Measurements from ENCODE around the gene AKNA. TPM values are rescaled to one million over a fixed set of nuclear protein-coding genes. Genes with fewer than 3 reads are reported as not detected.

Gene AKNA
- polyA plus RNA-seq, 3 donors, result 3.3 to 147 (median 7.3) TPM

GRCh38 chr9:114348261-114348905 is 39.4 kb downstream of the AKNA start:
- no peak for TF ChIP-seq CTCF (IDR thresholded peaks at IDR 0.05)
- Histone ChIP-seq H3K4me3 (replicated peaks in 1 of 3; ENCODE audit: low read depth in 2 of 3, low read length in 3 of 3) (no peak overlapping the region), H4K20me1 (ENCODE audit: insufficient read depth, low read length) (peaks cover 94% of the 10 kb centered on the region), H2AFZ (ENCODE audit: insufficient read depth, low read depth, low read length, poor library complexity, severe bottlenecking) (no peak overlapping the region), H3K36me3 (replicated peaks in 1 of 2; ENCODE audit: control insufficient read depth in 1 of 2, insufficient read depth in 2 of 2, low read length in 2 of 2) (peaks cover 96 to 99% of the 10 kb centered on the region in 2 donors), H3K4me1 (ENCODE audit: control insufficient read depth in 1 of 2, insufficient read depth in 2 of 2, low read length in 2 of 2) (no peaks in the 10 kb centered on the region), H3K27ac (ENCODE audit: low read depth in 1 of 2, low read length in 2 of 2) (peak overlapping the region in 1 of 2 donors; percentile 69), H3K27me3 (ENCODE audit: control insufficient read depth in 2 of 2, insufficient read depth in 2 of 2, low read length in 2 of 2) (no peaks in the 10 kb centered on the region), H3K4me2 (replicated peaks; ENCODE audit: extremely low read depth, low read length, poor library complexity, severe bottlenecking) (no peak overlapping the region), H3K9me3 (replicated peaks in 1 of 2; ENCODE audit: control insufficient read depth in 1 of 2, insufficient read depth in 1 of 2, low read length in 2 of 2) (no peaks in the 10 kb centered on the region), H3K9ac (ENCODE audit: insufficient read depth, low read length, poor library complexity, severe bottlenecking) (no peak overlapping the region), H3K79me2 (ENCODE audit: insufficient read depth, low read length) (peaks cover 16% of the 10 kb centered on the region)
- Mint-ChIP-seq H3K9me3 (no peaks in the 10 kb centered on the region), H3K27ac (peak overlapping the region; percentile 72 to 91 (median 85)), H3K27me3 (ENCODE audit: low read depth in 3 of 3) (peaks cover 0 to 2% (median 0%) of the 10 kb centered on the region in 3 donors), H3K36me3 (peaks cover 89 to 99% of the 10 kb centered on the region in 2 donors), H3K4me3 (no peak overlapping the region), H3K4me1 (peaks cover 17% of the 10 kb centered on the region)
- WGBS (ENCODE audit: insufficient coverage), result 84% methylated on average over 6 of the region's 12 CpGs
- DNase-seq, result no peak
- intact Hi-C loops (cut with micrococcal nuclease), result loop anchor here (5.0 to 10.0 kb wide), 4 partner anchors 39 to 306 kb away; partner anchors contain the start of genes AKNA (in 1 of the 2) and TEX53 (in 1 of the 2)

GRCh38 chr9:114347675-114348074 is 40.1 kb downstream of the AKNA start:
- Histone ChIP-seq H3K79me2 (ENCODE audit: insufficient read depth, low read length) (peaks cover 16% of the 10 kb centered on the region), H3K4me1 (ENCODE audit: control insufficient read depth in 1 of 2, insufficient read depth in 2 of 2, low read length in 2 of 2) (no peaks in the 10 kb centered on the region), H3K27ac (ENCODE audit: low read depth in 1 of 2, low read length in 2 of 2) (peak overlapping the region in 1 of 2 donors; percentile 69), H3K9ac (ENCODE audit: insufficient read depth, low read length, poor library complexity, severe bottlenecking) (no peak overlapping the region), H3K27me3 (ENCODE audit: control insufficient read depth in 2 of 2, insufficient read depth in 2 of 2, low read length in 2 of 2) (no peaks in the 10 kb centered on the region), H4K20me1 (ENCODE audit: insufficient read depth, low read length) (peaks cover 94% of the 10 kb centered on the region), H3K4me2 (replicated peaks; ENCODE audit: extremely low read depth, low read length, poor library complexity, severe bottlenecking) (no peak overlapping the region), H3K4me3 (replicated peaks in 1 of 3; ENCODE audit: low read depth in 2 of 3, low read length in 3 of 3) (no peak overlapping the region), H3K36me3 (replicated peaks in 1 of 2; ENCODE audit: control insufficient read depth in 1 of 2, insufficient read depth in 2 of 2, low read length in 2 of 2) (peaks cover 96 to 99% of the 10 kb centered on the region in 2 donors), H2AFZ (ENCODE audit: insufficient read depth, low read depth, low read length, poor library complexity, severe bottlenecking) (no peak overlapping the region), H3K9me3 (replicated peaks in 1 of 2; ENCODE audit: control insufficient read depth in 1 of 2, insufficient read depth in 1 of 2, low read length in 2 of 2) (no peaks in the 10 kb centered on the region)
- intact Hi-C loops (cut with micrococcal nuclease), result loop anchor here (5.0 to 10.0 kb wide), 4 partner anchors 40 to 307 kb away; partner anchors contain the start of genes AKNA (in 1 of the 2) and TEX53 (in 1 of the 2)
- Mint-ChIP-seq H3K4me1 (peaks cover 17% of the 10 kb centered on the region), H3K27ac (peak overlapping the region; percentile 36 to 91 (median 83)), H3K9me3 (no peaks in the 10 kb centered on the region), H3K27me3 (ENCODE audit: low read depth in 3 of 3) (peaks cover 0 to 2% (median 0%) of the 10 kb centered on the region in 3 donors), H3K4me3 (no peak overlapping the region), H3K36me3 (peaks cover 89 to 99% of the 10 kb centered on the region in 2 donors)
- no peak for DNase-seq
- 92% methylated on average over 9 of the region's 15 CpGs for WGBS (ENCODE audit: insufficient coverage)
- TF ChIP-seq CTCF (IDR thresholded peaks at IDR 0.05), result no peak
